Keratinocyte (primary cell): Measurements from ENCODE around the gene LHFPL3. TPM values are rescaled to one million over a fixed set of nuclear protein-coding genes. Genes with fewer than 3 reads are reported as not detected.

Experiments used
- DNase-seq: peaks from one replicate; pipeline ENCODE4 v3.0.0-alpha.2; 2011; ENCODE audit warnings: low read depth, missing footprints, low spot score
- FAIRE-seq: peaks from 2 replicates; lab custom pipeline; 2011; peaks lifted over from hg19 to GRCh38; lab: Jason Lieb, UNC
- H2AFZ ChIP-seq: 2 replicates; pipeline ENCODE4 v1.6.0; 2012; ENCODE audit warnings: low read length, control low read depth, inconsistent platforms; ENCODE audit not compliant: control insufficient read depth
- H3K27ac ChIP-seq: 2 replicates; pipeline ENCODE4 v1.5.1; 2011; ENCODE audit warnings: low read length; ENCODE audit not compliant: control insufficient read depth, insufficient read depth
- H3K27me3 ChIP-seq: 3 replicates; pipeline ENCODE4 v1.6.0; 2011; ENCODE audit warnings: low read length; ENCODE audit not compliant: control insufficient read depth, insufficient read depth; ENCODE audit errors: extremely low read depth
- H3K36me3 ChIP-seq, 2 experiments: 2 replicates in 1 of 2; 3 replicates in 1 of 2; pipeline ENCODE4 v1.5.1; 2011; ENCODE audit warnings: low read length in 2 of 2, mild to moderate bottlenecking in 1 of 2; ENCODE audit not compliant: control insufficient read depth in 2 of 2, insufficient read depth in 2 of 2; ENCODE audit errors: extremely low read depth in 1 of 2
- H3K4me1 ChIP-seq: 3 replicates; pipeline ENCODE4 v1.5.1; 2011; ENCODE audit warnings: low read length; ENCODE audit not compliant: control insufficient read depth, insufficient read depth; ENCODE audit errors: extremely low read depth
- H3K4me2 ChIP-seq: 3 replicates; pipeline ENCODE4 v1.6.0; 2011; ENCODE audit warnings: low read depth, low read length; ENCODE audit not compliant: control insufficient read depth, insufficient read depth; ENCODE audit errors: extremely low read depth
- H3K4me3 ChIP-seq, 3 experiments: fragments of 200-600 bp in 1 of 3; sonication (generic) in 1 of 3; 2 replicates in 2 of 3; 3 replicates in 1 of 3; pipeline ENCODE4 v1.5.1; 2011 to 2016; ENCODE audit warnings: low read length in 3 of 3, mild to moderate bottlenecking in 3 of 3, control low read depth in 2 of 3, inconsistent platforms in 1 of 3, low read depth in 1 of 3, mixed read lengths in 1 of 3, mixed run types in 1 of 3, moderate library complexity in 1 of 3; ENCODE audit not compliant: control insufficient read depth in 2 of 3, insufficient read depth in 2 of 3; ENCODE audit errors: extremely low read depth in 1 of 3
- H3K79me2 ChIP-seq: 2 replicates; pipeline ENCODE4 v1.6.0; 2012; ENCODE audit warnings: low read length; ENCODE audit not compliant: control insufficient read depth, insufficient read depth
- H3K9ac ChIP-seq: 3 replicates; pipeline ENCODE4 v1.6.0; 2011; ENCODE audit warnings: low read length; ENCODE audit not compliant: control insufficient read depth, insufficient read depth; ENCODE audit errors: extremely low read depth
- H3K9me1 ChIP-seq: 3 replicates; pipeline ENCODE4 v1.6.0; 2011; ENCODE audit warnings: low read length; ENCODE audit not compliant: control insufficient read depth, insufficient read depth; ENCODE audit errors: extremely low read depth
- H3K9me3 ChIP-seq: 2 replicates; pipeline ENCODE4 v1.5.1; 2012; ENCODE audit warnings: low read depth, low read length; ENCODE audit not compliant: control insufficient read depth
- H4K20me1 ChIP-seq: 3 replicates; pipeline ENCODE4 v1.6.0; 2011; ENCODE audit warnings: low read length; ENCODE audit not compliant: control insufficient read depth, insufficient read depth; ENCODE audit errors: extremely low read depth
- EZH2 ChIP-seq: IDR thresholded peaks from one replicate; pipeline ENCODE4 v1.6.1; 2012; ENCODE audit warnings: inconsistent platforms, mild to moderate bottlenecking, low read length, moderate library complexity
- dilution Hi-C: fragments of 300-500 bp; cut with MboI; formaldehyde crosslinking; loops from one replicate; pipeline ENCODE4 v1.7.0; 2020; ENCODE audit warnings: low sequenced_read_pairs; ENCODE audit not compliant: extremely low pct_ligation_motif_present
- polyA plus RNA-seq, 5 experiments: library from polyadenylated mRNA; depleted of rRNA in 3 of 5; stranded (reverse) in 3 of 5; stranded (forward) in 1 of 5; unstranded in 1 of 5; fragments of >200 nt; gene quantifications; 1 replicate in 1 of 5; 2 replicates in 3 of 5; 3 replicates in 1 of 5; pipeline versions ENCODE4 v1.2.1 to v1.2.3, GENCODE V29; 2011 to 2012; ENCODE audit warnings: missing spikeins in 2 of 5, low read depth in 1 of 5, low replicate concordance in 1 of 5
- TF ChIP-seq, protein P1 (sequence below), 3 experiments: IDR thresholded peaks in 1 of 3; conservative IDR thresholded peaks in 1 of 3; optimal IDR thresholded peaks in 1 of 3; 2 replicates in 2 of 3; 3 replicates in 1 of 3; pipeline versions ENCODE3 to v1.5.1; 2011; ENCODE audit warnings: low read length in 3 of 3, mild to moderate bottlenecking in 3 of 3, moderate library complexity in 2 of 3, control low read depth in 1 of 3, inconsistent platforms in 1 of 3; ENCODE audit not compliant: insufficient read depth in 2 of 3; ENCODE audit errors: extremely low read depth in 1 of 3

Gene LHFPL3
- polyA plus RNA-seq, 1 donor (not counting 4 experiments of a cell fraction or from before 2014, with no cell fraction given): not detected

DNA sequence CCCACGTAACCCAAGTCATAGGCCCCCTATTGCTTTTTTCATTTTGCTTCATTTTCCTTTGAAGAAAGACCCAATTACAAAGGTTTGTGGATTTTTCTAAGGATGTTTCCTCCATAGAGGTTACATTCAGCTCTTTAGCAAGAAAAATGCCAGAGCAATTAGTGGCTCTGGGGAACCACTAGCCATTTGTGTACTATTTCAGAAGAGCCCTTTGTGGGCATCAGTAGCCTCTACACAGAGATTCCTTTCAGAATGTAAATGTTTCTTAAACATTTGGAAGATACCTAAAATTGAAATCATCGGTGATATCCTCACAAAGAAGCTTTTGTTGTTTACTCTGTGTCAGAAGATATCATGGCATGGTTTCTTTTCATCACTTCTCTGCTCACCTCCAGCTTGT lies 394.6 kb downstream of the LHFPL3 start:
- Histone ChIP-seq H3K27me3 (no peaks in the 10 kb centered on the region), H3K36me3 (no peaks in the 10 kb centered on the region), H3K9me3 (no peaks in the 10 kb centered on the region), H4K20me1 (no peaks in the 10 kb centered on the region), H3K9ac (no peak overlapping the region), H3K4me2 (no peak overlapping the region), H2AFZ (no peak overlapping the region), H3K79me2 (no peaks in the 10 kb centered on the region), H3K27ac (no peak overlapping the region), H3K4me3 (no peak overlapping the region), H3K9me1 (no peaks in the 10 kb centered on the region), H3K4me1 (no peaks in the 10 kb centered on the region)
- TF ChIP-seq, protein P1, sequence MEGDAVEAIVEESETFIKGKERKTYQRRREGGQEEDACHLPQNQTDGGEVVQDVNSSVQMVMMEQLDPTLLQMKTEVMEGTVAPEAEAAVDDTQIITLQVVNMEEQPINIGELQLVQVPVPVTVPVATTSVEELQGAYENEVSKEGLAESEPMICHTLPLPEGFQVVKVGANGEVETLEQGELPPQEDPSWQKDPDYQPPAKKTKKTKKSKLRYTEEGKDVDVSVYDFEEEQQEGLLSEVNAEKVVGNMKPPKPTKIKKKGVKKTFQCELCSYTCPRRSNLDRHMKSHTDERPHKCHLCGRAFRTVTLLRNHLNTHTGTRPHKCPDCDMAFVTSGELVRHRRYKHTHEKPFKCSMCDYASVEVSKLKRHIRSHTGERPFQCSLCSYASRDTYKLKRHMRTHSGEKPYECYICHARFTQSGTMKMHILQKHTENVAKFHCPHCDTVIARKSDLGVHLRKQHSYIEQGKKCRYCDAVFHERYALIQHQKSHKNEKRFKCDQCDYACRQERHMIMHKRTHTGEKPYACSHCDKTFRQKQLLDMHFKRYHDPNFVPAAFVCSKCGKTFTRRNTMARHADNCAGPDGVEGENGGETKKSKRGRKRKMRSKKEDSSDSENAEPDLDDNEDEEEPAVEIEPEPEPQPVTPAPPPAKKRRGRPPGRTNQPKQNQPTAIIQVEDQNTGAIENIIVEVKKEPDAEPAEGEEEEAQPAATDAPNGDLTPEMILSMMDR (optimal IDR thresholded peaks at IDR 0.05 in 1 of 3, IDR thresholded peaks at IDR 0.05 in 1 of 3, conservative IDR thresholded peaks at IDR 0.05 in 1 of 3; ENCODE audit: extremely low read depth in 1 of 3, insufficient read depth in 2 of 3, low read length in 3 of 3): no peak
- TF ChIP-seq EZH2: no peak
- dilution Hi-C loops: no loop called here
- no peak for DNase-seq
- no peak for FAIRE-seq

GRCh38 chr7:104758504-104758903 lies 430.1 kb downstream of the LHFPL3 start:
- Histone ChIP-seq H3K79me2 (no peaks in the 10 kb centered on the region), H3K9me3 (no peaks in the 10 kb centered on the region), H3K9ac (no peak overlapping the region), H4K20me1 (no peaks in the 10 kb centered on the region), H2AFZ (no peak overlapping the region), H3K4me1 (no peaks in the 10 kb centered on the region), H3K4me3 (no peak overlapping the region), H3K9me1 (no peaks in the 10 kb centered on the region), H3K36me3 (no peaks in the 10 kb centered on the region), H3K4me2 (no peak overlapping the region), H3K27me3 (no peaks in the 10 kb centered on the region), H3K27ac (no peak overlapping the region)
- no peak for DNase-seq
- TF ChIP-seq EZH2: no peak
- TF ChIP-seq, protein P1 (optimal IDR thresholded peaks at IDR 0.05 in 1 of 3, IDR thresholded peaks at IDR 0.05 in 1 of 3, conservative IDR thresholded peaks at IDR 0.05 in 1 of 3; ENCODE audit: extremely low read depth in 1 of 3, insufficient read depth in 2 of 3, low read length in 3 of 3): no peak
- no peak for FAIRE-seq
- dilution Hi-C loops: no loop called here
